ENCODE data around the gene TMIGD1. TPM values are rescaled to one million over a fixed set of nuclear protein-coding genes. Genes with fewer than 3 reads are reported as not detected.

TMIGD1 gene
- total RNA-seq, 2 experiments from 2014 or later = not detected

- CTCF ChIA-PET = interaction anchor here (1.5 kb wide), 1 partner anchor 210 kb away, joined by 6 read pairs; no protein-coding TSS in a partner anchor
- no peaks in the 10 kb centered on the region for H3K36me3 Mint-ChIP-seq
- ATAC-seq = no peak
Observed at GRCh38 chr17:30314474-30314873, 19.4 kb downstream of the TMIGD1 start.

DNA sequence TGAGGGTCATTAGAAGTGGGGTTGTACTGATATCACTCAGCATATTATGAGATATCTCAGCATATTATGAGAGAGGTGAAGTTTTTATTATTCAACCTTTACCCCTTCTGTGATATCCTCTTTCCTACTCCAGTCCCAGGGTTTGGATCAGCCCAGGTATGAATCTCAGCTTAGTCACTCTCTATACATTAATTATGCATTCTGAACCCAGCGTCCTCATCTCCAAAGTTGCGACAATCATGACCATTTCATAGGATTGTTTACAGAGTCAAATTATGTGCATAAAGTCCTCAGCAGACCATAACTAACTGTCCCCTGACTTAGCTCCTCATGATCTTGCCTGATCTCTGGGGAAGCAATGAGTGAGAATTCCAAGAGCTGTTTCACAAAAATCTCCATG is 21.6 kb downstream of the TMIGD1 start:
- Mint-ChIP-seq H3K27me3 (peaks cover 5% of the 10 kb centered on the region), H3K4me3 (no peak overlapping the region), H3K36me3 (no peaks in the 10 kb centered on the region), H3K9me3 (ENCODE audit: low read depth) (no peaks in the 10 kb centered on the region), H3K4me1 (no peaks in the 10 kb centered on the region), H3K27ac (no peak overlapping the region)
- CTCF ChIA-PET = interaction anchor here (1.4 kb wide), 1 partner anchor 15 kb away, joined by 6 read pairs; no protein-coding TSS in a partner anchor
- DNase-seq (no peak), ATAC-seq (no peak)

More at GRCh38 chr17:30314474-30314873, 19.4 kb downstream of the TMIGD1 start:
- H3K9me3 Mint-ChIP-seq (ENCODE audit: low read depth) = no peaks in the 10 kb centered on the region
- no peaks in the 10 kb centered on the region for H3K4me1 Mint-ChIP-seq
- H3K27me3 Mint-ChIP-seq = peaks cover 5% of the 10 kb centered on the region
- no peak overlapping the region for H3K4me3 Mint-ChIP-seq
- no peak overlapping the region for H3K27ac Mint-ChIP-seq
- no peak for DNase-seq

DNA sequence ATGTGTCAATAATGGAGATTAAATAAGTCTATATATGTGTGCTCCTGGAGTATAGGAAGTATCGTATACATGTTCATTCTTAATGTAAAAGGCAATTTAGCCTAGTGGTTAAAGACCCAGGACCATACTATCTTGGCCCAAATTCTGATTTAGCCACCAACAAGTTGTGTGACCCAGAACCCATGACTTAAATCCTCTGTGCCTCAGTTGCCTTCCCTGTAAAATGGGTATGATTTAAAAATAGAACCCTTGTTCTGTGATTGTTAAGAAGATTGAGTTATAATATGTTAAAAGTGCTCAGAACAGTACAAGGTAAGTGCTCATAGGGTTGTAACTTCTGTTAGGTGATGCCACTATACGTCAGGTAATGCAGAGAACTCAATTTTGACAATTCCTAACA is 23.3 kb downstream of the TMIGD1 start:
- no peak for ATAC-seq
- no peak overlapping the region for H3K4me3 Mint-ChIP-seq
- DNase-seq = no peak
- H3K4me1 Mint-ChIP-seq = no peaks in the 10 kb centered on the region
- no peaks in the 10 kb centered on the region for H3K9me3 Mint-ChIP-seq (ENCODE audit: low read depth)
- peaks cover 8% of the 10 kb centered on the region for H3K27me3 Mint-ChIP-seq
- H3K36me3 Mint-ChIP-seq = no peaks in the 10 kb centered on the region
- H3K27ac Mint-ChIP-seq = no peak overlapping the region
- CTCF ChIA-PET = no interaction called here

- H3K9me3 Mint-ChIP-seq (ENCODE audit: low read depth) = no peaks in the 10 kb centered on the region
- H3K4me1 Mint-ChIP-seq = no peaks in the 10 kb centered on the region
- no peak overlapping the region for H3K27ac Mint-ChIP-seq
- ATAC-seq = no peak
- no peak for DNase-seq
- H3K27me3 Mint-ChIP-seq = peaks cover 6% of the 10 kb centered on the region
- no peaks in the 10 kb centered on the region for H3K36me3 Mint-ChIP-seq
- no peak overlapping the region for H3K4me3 Mint-ChIP-seq
- CTCF ChIA-PET = interaction anchor here (1.3 to 2.8 kb wide), 2 partner anchors 27 to 31 kb away, joined by 3 to 10 read pairs; no protein-coding TSS in a partner anchor
Observed at GRCh38 chr17:30309591-30309990, 24.3 kb downstream of the TMIGD1 start.

DNA sequence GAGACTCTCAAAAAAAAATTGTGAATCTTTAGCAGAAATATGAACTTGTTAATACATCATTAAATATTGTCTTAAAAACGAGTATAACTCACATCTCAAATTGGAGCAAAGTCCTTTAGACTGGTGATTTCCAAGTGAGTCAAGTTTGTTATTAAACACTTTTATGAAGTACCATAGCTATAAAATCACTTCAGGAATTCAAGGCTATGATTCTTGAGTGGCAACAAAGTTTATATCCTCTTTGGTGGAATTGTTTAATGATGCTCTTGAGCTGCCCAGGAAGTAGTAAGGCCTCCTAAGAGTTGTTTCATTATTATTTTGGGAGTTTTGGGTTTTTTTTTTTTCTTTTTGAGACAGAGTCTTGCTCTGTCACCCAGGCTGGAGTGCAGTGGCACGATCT is 25.5 kb downstream of the TMIGD1 start:
- CTCF ChIA-PET = interaction anchor here (0.6 to 2.8 kb wide), 3 partner anchors 28 to 451 kb away, joined by 3 to 10 read pairs (median 3); no protein-coding TSS in a partner anchor
- H3K4me1 Mint-ChIP-seq = no peaks in the 10 kb centered on the region
- H3K4me3 Mint-ChIP-seq = no peak overlapping the region
- no peak for DNase-seq
- no peaks in the 10 kb centered on the region for H3K36me3 Mint-ChIP-seq
- no peak for ATAC-seq
- no peaks in the 10 kb centered on the region for H3K9me3 Mint-ChIP-seq (ENCODE audit: low read depth)
- no peak overlapping the region for H3K27ac Mint-ChIP-seq
- peaks cover 4% of the 10 kb centered on the region for H3K27me3 Mint-ChIP-seq

- Mint-ChIP-seq H3K4me3 (no peak overlapping the region), H3K4me1 (peaks cover 3% of the 10 kb centered on the region), H3K9me3 (ENCODE audit: low read depth) (no peaks in the 10 kb centered on the region), H3K36me3 (peaks cover 1% of the 10 kb centered on the region), H3K27me3 (peaks cover 4% of the 10 kb centered on the region), H3K27ac (no peak overlapping the region)
- CTCF ChIA-PET = interaction anchor here (1.2 to 1.7 kb wide), 2 partner anchors 9 to 32 kb away, joined by 3 to 4 read pairs; no protein-coding TSS in a partner anchor
- DNase-seq (no peak), ATAC-seq (no peak)
Observed at GRCh38 chr17:30304778-30305177, 29.1 kb downstream of the TMIGD1 start.

- H3K4me1 Mint-ChIP-seq = peaks cover 3% of the 10 kb centered on the region
- H3K9me3 Mint-ChIP-seq (ENCODE audit: low read depth) = no peaks in the 10 kb centered on the region
- no peak overlapping the region for H3K4me3 Mint-ChIP-seq
- H3K27ac Mint-ChIP-seq = no peak overlapping the region
- CTCF ChIA-PET = interaction anchor here (1.2 to 1.3 kb wide), 2 partner anchors 10 to 32 kb away, joined by 3 to 5 read pairs; partner anchors contain the start of gene BLMH
- peaks cover 4% of the 10 kb centered on the region for H3K27me3 Mint-ChIP-seq
- ATAC-seq (no peak), DNase-seq (no peak)
- H3K36me3 Mint-ChIP-seq = peaks cover 1% of the 10 kb centered on the region
Observed at GRCh38 chr17:30302241-30302640, 31.6 kb downstream of the TMIGD1 start.

GRCh38 chr17:30300818-30301217 is 33.0 kb downstream of the TMIGD1 start:
- CTCF ChIA-PET = interaction anchor here (4.2 kb wide), 1 partner anchor 35 kb away, joined by 15 read pairs; no protein-coding TSS in a partner anchor
- H3K27me3 Mint-ChIP-seq = peaks cover 3% of the 10 kb centered on the region
- H3K4me3 Mint-ChIP-seq = no peak overlapping the region
- DNase-seq = no peak
- H3K27ac Mint-ChIP-seq = no peak overlapping the region
- H3K36me3 Mint-ChIP-seq = peaks cover 1% of the 10 kb centered on the region
- peaks cover 3% of the 10 kb centered on the region for H3K4me1 Mint-ChIP-seq
- no peaks in the 10 kb centered on the region for H3K9me3 Mint-ChIP-seq (ENCODE audit: low read depth)
- no peak for ATAC-seq

DNA sequence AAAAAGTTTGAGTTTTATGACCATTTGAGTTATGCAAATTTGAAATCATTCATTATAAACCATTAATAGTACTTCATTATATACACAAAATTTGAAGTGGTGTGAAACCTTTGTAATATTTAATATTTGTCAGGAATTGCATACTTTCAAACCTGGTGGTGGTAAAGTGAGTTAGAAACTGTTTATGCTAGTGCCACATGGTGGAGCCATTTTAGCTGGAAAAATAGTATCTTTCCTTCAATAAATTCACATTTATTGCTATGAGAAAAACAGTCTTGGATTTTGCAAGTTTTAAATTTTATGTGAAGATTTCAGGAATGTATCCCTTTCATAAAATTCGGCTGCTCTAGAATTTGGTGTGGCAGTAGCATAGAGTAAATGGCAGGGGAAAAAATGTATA is 34.9 kb downstream of the TMIGD1 start:
- H3K4me3 Mint-ChIP-seq = no peak overlapping the region
- no peaks in the 10 kb centered on the region for H3K27me3 Mint-ChIP-seq
- H3K9me3 Mint-ChIP-seq (ENCODE audit: low read depth) = no peaks in the 10 kb centered on the region
- DNase-seq = no peak
- peaks cover 3% of the 10 kb centered on the region for H3K4me1 Mint-ChIP-seq
- no peak for ATAC-seq
- no peak overlapping the region for H3K27ac Mint-ChIP-seq
- CTCF ChIA-PET = interaction anchor here (1.7 to 4.2 kb wide), 2 partner anchors 37 to 41 kb away, joined by 4 to 15 read pairs; no protein-coding TSS in a partner anchor
- peaks cover 1% of the 10 kb centered on the region for H3K36me3 Mint-ChIP-seq

- peaks cover 1% of the 10 kb centered on the region for H3K36me3 Mint-ChIP-seq
Observed at GRCh38 chr17:30297715-30298114, 36.1 kb downstream of the TMIGD1 start.

DNA sequence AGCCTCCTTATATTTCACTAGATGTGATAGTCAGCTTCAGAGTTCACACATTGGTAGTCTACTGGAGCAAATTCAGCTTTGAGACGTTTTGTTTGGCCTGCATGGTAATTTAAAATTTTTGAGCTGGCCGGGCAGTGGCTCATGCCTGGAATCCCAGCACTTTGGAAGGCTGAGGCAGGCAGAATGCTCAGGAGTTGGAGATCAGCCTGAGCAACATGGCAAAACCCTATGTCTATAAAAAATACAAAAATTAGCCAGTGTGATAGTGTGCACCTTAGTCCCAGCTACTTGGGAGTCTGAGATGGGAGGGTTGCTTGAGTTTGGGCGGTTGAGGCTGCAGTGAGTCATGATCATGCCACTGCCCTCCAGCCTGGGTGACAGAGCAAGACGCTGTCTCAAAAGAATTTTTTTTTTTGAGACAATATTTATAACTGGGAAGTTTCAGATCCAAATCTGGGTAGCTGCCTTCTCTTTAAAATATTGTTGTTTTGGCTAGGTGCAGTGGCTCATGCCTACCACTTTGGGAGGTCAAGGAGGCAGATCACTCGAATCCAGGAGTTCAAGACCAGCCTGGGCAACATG is 37.3 kb downstream of the TMIGD1 start:
- no peak for ATAC-seq
- DNase-seq = no peak
- no peaks in the 10 kb centered on the region for H3K9me3 Mint-ChIP-seq (ENCODE audit: low read depth)
- H3K36me3 Mint-ChIP-seq = peaks cover 1% of the 10 kb centered on the region
- H3K27ac Mint-ChIP-seq = no peak overlapping the region
- CTCF ChIA-PET = interaction anchor here (1.0 to 1.4 kb wide), 3 partner anchors 38 to 43 kb away, joined by 3 to 4 read pairs (median 3); no protein-coding TSS in a partner anchor
- no peak overlapping the region for H3K4me3 Mint-ChIP-seq
- no peaks in the 10 kb centered on the region for H3K27me3 Mint-ChIP-seq
- H3K4me1 Mint-ChIP-seq = peaks cover 8% of the 10 kb centered on the region

More at GRCh38 chr17:30297715-30298114, 36.1 kb downstream of the TMIGD1 start:
- no peaks in the 10 kb centered on the region for H3K27me3 Mint-ChIP-seq
- ATAC-seq (no peak), DNase-seq (no peak)
- H3K9me3 Mint-ChIP-seq (ENCODE audit: low read depth) = no peaks in the 10 kb centered on the region
- H3K4me1 Mint-ChIP-seq = peaks cover 4% of the 10 kb centered on the region
- H3K4me3 Mint-ChIP-seq = no peak overlapping the region
- no peak overlapping the region for H3K27ac Mint-ChIP-seq
- CTCF ChIA-PET = interaction anchor here (4.2 kb wide), 1 partner anchor 38 kb away, joined by 15 read pairs; no protein-coding TSS in a partner anchor

DNA sequence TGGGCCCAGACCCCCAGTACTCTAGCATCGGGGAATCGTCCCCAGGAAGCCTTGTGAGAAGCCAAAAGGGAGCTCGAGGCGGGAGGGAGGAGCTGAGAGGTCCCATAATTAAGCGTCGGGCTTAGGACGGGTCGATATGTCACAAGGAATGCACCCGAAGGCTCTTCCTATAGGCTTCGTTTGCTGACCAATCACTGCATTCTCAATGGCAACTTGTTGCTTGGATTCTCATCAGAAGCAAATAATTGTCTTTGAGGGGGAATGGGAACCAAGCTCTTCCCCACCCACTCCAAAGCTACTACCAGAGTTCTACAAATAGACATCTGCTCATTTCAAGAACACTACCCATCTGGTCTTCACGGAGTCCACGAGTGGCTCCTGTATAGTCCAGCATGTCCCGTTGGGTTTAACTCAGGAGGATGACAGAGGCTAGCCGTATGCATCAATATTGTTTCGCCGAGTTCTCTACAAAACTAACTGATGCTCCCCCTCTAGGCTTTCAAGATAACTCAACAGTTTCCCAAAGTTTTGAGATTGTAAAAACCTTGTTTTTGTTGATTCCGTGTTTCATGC is 41.5 kb downstream of the TMIGD1 start:
- Mint-ChIP-seq H3K27me3 (no peaks in the 10 kb centered on the region), H3K9me3 (ENCODE audit: low read depth) (no peaks in the 10 kb centered on the region), H3K4me3 (no peak overlapping the region), H3K36me3 (peaks cover 11% of the 10 kb centered on the region), H3K27ac (peak overlapping the region; percentile 56), H3K4me1 (peaks cover 22% of the 10 kb centered on the region)
- ATAC-seq (no peak), DNase-seq (no peak)
- CTCF ChIA-PET = interaction anchor here (0.8 to 2.7 kb wide), 13 partner anchors 10 to 199 kb away, joined by 3 to 34 read pairs (median 6); partner anchors contain the start of genes CPD and TMIGD1

- Mint-ChIP-seq H3K27ac (peak within 1 kb of the TSS; percentile 90), H3K9me3 (ENCODE audit: low read depth) (no peaks in the 10 kb centered on the region), H3K36me3 (peaks cover 15% of the 10 kb centered on the region), H3K27me3 (no peaks in the 10 kb centered on the region), H3K4me1 (peaks cover 22% of the 10 kb centered on the region), H3K4me3 (peak within 1 kb of the TSS; percentile 98)
- DNase-seq (peak; percentile 88), ATAC-seq (peak; percentile 92)
- CTCF ChIA-PET = interaction anchor here (0.5 to 2.7 kb wide), 17 partner anchors 10 to 309 kb away, joined by 3 to 34 read pairs (median 5); partner anchors contain the start of genes CPD and TMIGD1
Observed at GRCh38 chr17:30291543-30292285, 42.1 kb downstream of the TMIGD1 start, which contains the start of gene BLMH. Gene BLMH (minus strand): TSS chr17:30291944. CDS start chr17:30291819, 125 bp downstream.

Measured in activated CD8-positive, alpha-beta memory T cell treated with anti-CD3 and anti-CD28 coated beads, Interleukin-2, amount 10 ng/mL, durations not matched to agents 7 days and 5 days (primary cell).